ENCODE data around the gene EHMT2.
"Not testable (repeated sequence)": the region's sequence is repeated elsewhere in the genome, so short reads cannot be mapped to it uniquely, and the experiment has no call there.

Gene EHMT2

DNA sequence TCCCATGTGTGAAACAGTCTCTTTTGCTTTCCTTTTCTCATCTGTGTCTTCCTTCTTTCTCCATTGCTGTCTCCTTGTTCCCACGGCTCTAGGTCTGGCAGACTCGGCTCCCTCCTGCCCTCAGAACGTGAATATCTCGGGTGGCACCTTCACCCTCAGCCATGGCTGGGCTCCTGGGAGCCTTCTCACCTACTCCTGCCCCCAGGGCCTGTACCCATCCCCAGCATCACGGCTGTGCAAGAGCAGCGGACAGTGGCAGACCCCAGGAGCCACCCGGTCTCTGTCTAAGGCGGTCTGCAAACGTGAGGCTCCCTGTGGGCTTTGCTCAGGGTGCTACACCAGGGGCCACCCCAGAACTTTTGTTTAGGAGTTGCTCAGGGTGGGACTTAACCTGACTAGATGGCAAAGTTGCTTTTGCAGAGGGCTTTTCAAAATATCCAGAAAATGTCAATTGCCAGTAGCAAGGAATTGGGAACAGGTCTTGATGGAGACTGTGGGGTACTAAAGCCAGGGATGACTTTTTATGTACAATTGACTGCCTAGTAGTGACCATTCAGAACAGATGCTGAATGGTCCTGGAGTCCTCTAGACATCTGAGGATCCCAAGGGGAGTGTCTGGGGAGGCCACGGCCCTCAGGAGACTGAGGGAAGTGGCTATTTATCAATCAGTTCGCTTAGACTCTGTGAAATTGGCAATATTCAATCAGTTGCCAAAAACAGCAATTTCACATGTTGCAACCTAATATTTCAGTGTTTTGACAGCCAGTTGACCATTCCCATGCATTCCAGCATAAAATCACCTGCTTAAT, 30.6 kb upstream of the EHMT2 start:
- no peak for FAIRE-seq
- no peak for TF ChIP-seq POLR2A (IDR thresholded peaks at IDR 0.05; ENCODE audit: low read depth, low read length)
- DNase-seq (ENCODE audit: insufficient read length, low spot score), result no peak

DNA sequence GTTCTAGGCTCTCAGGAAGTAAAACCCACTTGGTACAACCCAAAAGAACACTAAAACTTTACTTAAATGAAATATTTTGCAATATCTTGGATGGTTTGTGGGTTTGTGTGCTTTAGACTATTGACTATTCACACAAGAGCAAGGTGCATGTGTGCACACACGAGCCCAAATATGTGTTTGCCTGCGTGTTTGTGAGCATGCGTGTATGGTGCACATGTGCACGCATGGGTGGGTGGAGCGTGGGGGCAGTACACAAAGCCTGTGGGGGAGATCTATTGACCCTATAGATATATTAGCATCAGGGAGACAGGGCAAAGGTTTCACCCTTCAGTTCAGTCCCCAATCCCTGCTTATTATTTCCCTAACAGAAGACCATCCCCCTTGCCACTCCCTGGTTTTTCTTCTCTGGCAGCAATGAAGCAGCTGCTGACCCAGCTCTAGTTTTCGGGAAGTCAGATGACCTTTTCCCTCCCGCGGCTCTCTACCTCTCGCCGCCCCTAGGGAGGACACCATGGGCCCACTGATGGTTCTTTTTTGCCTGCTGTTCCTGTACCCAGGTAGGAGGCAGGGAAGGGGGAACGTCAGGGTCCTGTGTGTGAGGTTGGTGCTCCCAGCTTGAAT, 29.9 kb upstream of the EHMT2 start, which contains the start of gene C2:
Gene C2, plus strand, starts transcription at position 476 of the 621 bp plus-strand sequence. Its CDS starts 36 bp downstream, at position 512.
- DNase-seq (ENCODE audit: insufficient read length, low spot score) (no peak), FAIRE-seq (no peak)
- no peak for TF ChIP-seq POLR2A (IDR thresholded peaks at IDR 0.05; ENCODE audit: low read depth, low read length)

DNA sequence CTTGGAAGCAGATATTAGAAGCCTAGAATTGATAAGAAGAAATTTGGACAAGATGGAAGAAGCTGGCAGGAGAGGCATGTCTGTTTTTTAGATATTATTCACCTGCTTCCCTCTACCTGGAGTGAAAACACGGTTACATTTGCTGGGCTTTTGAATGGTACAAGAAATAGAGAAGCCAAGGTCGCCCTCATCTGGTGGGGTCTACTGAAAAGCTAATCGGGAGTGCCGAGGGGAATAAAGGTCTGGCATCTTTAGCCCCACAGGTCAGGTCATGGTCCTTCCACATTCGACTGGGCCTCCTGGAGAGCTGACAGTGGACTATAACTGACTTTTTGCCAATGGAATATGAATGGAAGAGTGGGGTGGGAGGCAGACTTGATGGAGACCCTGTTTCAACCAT, 25.4 kb upstream of the EHMT2 start:
- no peak for TF ChIP-seq POLR2A (IDR thresholded peaks at IDR 0.05; ENCODE audit: low read depth, low read length)
- DNase-seq (ENCODE audit: insufficient read length, low spot score), result no peak
- no peak for FAIRE-seq

DNA sequence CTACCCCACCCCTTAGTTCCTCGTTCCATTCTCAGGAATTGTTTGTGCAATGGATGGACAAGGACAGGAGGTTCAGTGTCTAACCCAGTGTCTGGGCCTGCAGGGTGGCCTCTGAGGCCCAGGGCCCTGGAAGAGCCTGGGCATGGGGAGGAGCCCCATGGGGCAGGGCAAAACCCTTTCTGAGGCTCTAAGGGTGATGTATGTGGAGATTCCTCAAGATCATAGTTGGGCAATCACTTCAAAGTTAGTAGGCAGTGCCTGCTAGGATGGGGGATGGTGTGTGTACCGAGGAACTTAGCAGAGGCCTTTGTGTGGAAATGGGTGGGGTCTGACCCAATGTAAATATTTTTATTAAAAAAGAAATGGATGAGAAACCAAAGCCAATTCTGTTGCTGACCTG, 23.3 kb upstream of the EHMT2 start:
- no peak for TF ChIP-seq POLR2A (IDR thresholded peaks at IDR 0.05; ENCODE audit: low read depth, low read length)
- FAIRE-seq (no peak), DNase-seq (ENCODE audit: insufficient read length, low spot score) (no peak)

DNA sequence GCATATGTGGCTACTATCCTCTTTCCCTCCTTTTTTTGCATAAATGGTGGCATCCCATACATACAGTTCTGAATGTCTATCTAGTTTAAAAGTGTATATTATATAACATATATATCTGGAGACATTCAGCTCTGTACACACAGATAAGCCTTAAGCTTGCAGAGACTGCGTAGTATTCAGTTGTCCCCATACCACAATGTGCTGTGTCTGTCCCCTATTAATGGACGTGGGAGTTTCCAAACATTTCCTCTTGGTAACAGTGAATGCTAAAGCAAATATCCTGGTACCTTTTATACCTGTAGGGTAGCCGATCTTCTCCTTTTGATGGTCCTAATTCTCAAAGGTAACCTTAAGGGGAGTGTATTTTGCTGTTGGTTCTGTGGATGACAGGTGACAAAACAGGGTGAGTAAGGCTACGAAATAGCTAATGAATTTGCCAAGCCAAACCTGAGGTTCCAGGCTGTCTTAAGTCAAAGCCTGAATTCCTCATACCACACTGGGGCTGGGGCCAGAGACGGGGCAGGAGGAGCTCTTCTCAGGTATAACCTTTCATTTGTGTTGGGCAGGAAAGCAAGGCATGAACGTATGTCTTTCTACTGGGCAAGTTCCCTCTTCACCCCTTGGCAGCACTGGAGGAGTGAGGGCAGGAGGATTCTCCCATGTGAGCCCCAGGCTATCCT, 22.3 kb upstream of the EHMT2 start:
- DNase-seq (ENCODE audit: insufficient read length, low spot score), result no peak
- FAIRE-seq, result no peak
- TF ChIP-seq POLR2A (IDR thresholded peaks at IDR 0.05; ENCODE audit: low read depth, low read length), result no peak

DNA sequence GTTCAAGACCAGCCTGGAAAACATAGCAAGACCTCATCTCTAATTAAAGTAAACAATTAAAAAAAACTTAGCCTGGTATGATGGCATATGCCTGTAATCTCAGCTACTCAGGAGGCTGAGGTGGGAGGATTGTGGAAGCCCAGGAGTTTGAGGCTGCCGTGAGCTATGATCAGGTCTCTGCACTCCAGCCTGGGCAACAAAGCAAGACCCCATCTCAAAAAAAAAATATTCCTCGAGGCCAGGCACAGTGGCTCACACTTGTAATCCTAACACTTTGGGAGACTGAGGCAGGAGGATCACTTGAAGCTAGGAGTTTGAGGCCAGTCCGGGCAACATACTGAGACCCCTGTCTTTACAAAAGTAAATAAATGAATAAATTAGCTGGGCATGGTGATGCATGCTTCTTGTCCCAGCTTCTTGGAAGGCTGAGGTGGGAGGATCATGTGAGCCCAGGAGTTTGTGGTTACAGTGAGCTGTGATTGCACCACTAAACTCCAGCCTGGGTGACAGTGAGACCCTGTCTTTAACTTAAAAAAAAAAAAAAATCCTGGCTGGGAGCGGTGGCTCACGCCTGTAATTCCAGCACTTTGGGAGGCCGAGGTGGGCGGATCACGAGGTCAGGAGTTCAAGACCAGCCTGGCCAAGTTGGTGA, 20.7 kb upstream of the EHMT2 start:
- FAIRE-seq (no peak), DNase-seq (ENCODE audit: insufficient read length, low spot score) (no peak)
- no peak for TF ChIP-seq POLR2A (IDR thresholded peaks at IDR 0.05; ENCODE audit: low read depth, low read length)

DNA sequence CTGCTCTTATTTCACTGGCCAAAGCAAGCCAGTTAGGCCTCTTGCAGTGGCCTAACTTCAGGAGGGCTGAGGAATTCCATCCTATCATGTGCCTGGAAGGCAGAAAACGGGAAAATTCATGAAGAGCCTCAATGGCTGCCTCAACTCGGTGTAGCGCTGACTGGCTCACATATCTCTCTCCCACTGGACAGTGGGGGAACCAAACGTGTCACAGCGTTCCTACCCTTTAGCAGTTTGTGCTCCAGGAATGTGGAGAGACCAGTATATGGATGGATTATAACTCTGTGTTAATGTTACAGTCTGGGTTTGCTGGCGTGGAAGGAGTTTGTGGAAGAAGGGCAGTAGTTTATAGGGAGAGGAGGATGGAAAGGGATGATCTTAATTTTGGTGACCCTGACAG, 18.3 kb upstream of the EHMT2 start:
- TF ChIP-seq POLR2A (IDR thresholded peaks at IDR 0.05; ENCODE audit: low read depth, low read length), result no peak
- no peak for DNase-seq (ENCODE audit: insufficient read length, low spot score)
- no peak for FAIRE-seq

DNA sequence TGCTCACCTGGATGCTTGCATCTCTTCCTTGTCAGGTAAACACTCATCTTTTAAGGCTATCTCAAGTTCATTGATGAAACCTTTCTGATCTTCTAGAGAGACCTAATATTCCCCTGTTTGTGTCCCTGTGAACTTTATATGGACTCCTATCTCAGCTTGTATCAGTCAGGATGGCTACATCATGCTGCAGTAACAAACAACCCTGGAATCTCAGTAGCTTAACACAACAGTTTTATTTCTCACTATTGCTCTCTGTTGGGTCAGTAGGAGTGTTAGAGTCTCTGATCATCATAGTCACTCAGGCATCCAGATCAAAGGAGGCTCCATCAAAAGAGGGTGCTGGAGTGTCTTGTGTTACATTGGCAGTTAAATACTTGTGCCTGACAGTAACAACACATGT, 17.9 kb upstream of the EHMT2 start:
- TF ChIP-seq POLR2A (IDR thresholded peaks at IDR 0.05; ENCODE audit: low read depth, low read length), result no peak
- DNase-seq (ENCODE audit: insufficient read length, low spot score), result no peak
- no peak for FAIRE-seq

DNA sequence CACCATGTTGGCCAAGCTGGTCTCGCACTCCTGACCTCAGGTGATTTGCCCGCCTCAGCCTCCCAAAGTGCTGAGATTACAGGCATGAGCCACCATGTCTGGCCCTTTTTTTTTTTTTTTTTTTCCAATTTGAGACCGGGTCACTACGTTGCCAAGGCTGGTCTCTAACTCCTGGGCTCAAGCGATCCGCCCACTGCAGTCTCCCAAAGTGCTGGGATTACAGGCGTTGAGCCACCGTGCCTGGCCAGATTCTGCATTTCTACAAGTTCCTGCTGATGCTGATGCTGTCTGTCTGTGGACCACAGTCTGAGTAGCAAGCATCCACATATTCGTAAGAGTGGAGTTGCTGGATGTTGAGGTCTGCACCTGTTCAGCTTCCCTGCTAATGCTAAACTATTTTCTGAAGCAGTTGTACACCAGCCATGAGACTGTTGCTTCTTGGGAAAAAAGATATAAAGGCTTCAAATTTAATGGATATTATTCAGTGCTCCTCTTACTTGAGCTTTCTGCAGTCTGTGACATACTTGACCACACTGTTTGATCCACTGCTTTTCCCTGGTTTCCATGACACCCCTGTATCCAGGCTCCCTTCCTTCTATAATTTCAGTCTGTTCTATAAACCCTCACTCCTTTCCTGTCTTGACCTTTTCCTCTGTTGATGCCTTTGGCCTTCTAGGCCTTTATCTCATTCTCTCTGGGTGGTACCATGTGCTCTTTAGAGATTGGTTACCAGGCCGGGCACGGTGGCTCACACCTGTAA, 14.5 kb upstream of the EHMT2 start:
- no peak for DNase-seq (ENCODE audit: insufficient read length, low spot score)
- FAIRE-seq, result no peak
- no peak for TF ChIP-seq POLR2A (IDR thresholded peaks at IDR 0.05; ENCODE audit: low read depth, low read length)

DNA sequence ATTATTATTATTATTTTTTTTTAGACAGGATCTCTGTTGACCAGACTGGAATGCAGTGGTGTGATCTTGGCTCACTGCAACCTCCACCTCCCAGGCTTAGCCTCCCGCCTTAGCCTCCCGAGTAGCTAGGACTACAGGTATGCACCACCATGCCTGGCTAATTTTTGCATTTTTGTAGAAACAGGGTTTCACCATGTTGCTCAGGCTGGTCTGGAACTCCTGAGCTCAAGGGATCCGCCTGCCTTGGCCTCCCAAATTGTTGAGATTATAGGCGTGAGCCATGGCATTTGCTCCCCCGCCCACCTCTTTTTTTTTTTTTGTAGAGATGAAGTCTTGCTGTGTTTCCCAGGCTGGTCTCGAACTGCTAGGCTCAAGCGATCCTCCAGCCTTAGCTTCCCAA, 11.8 kb upstream of the EHMT2 start:
- FAIRE-seq; DNase-seq (ENCODE audit: insufficient read length, low spot score): not testable (repeated sequence)

DNA sequence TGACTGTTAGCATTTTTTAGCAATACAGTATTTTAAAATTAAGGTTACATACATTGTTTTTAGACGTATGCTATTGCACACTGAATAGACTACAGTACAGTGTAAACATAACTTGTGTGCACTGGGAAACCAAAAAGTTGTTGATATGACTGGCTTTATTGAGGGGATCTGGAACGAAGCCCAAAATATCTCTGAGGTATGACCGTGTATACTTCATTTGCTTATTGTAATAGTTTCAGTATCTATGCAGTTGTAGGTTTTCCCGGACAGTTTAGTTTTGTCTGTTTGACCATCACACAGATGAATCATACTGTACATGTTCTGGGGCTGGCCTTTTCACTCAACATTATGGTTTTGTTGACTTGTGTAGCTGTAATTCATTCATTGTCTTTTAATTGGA, 11.3 kb upstream of the EHMT2 start:
- FAIRE-seq (no peak), DNase-seq (ENCODE audit: insufficient read length, low spot score) (peak; percentile 44)
- no peak for TF ChIP-seq POLR2A (IDR thresholded peaks at IDR 0.05; ENCODE audit: low read depth, low read length)

DNA sequence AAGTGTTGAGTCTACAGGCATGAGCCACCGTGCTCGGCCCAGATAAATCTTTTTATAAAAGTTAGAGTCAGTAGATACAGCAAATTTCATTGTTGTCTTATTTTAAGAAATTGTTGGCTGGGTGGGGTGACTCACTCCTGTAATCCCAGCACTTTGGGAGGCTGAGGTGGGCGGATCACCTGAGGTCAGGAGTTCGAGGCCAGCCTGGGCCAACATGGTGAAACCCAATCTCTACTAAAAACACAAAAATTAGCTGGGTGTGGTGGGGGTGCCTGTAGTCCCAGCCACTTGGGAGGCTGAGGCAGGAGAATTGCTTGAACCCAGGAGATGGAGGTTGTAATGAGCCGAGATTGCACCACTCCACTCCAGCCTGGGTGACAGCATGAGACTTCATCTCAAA, 10.8 kb upstream of the EHMT2 start:
- FAIRE-seq, result not testable (repeated sequence)

DNA sequence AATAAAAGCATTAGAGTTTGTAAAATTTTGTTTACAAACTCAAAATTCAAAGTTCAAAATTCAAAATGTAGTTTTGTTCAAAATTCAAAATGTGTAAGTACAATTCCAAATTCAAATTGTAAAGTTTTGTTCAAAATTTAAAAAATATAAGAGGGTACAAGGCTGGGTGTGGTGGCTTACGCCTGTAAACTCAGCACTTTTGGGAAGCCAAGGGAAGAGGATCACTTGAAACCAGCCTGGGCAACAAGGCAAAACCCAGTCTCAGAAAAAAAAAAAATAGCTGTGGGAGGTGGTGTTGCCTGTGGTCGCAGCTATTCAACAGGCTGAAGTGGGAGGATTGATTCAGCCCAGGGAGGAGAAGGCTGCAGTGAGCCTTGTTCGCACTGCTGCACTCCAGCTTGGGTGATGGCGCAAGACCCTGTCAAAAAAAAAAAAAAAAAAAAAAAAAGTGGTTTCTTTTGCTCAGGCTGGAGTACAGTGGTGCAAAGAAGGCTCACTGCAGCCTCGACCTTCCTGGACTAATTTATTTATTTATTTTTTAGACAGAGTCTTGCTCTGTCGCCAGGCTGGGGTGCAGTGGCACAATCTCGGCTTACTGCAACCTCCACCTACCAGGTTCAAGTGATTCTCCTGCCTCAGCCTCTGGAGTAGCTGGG, 9.8 kb upstream of the EHMT2 start:
- DNase-seq (ENCODE audit: insufficient read length, low spot score) (no peak), FAIRE-seq (no peak)
- no peak for TF ChIP-seq POLR2A (IDR thresholded peaks at IDR 0.05; ENCODE audit: low read depth, low read length)

More for the DNA sequence above, 10.8 kb upstream of the EHMT2 start:
- not testable (repeated sequence) for DNase-seq (ENCODE audit: insufficient read length, low spot score)

DNA sequence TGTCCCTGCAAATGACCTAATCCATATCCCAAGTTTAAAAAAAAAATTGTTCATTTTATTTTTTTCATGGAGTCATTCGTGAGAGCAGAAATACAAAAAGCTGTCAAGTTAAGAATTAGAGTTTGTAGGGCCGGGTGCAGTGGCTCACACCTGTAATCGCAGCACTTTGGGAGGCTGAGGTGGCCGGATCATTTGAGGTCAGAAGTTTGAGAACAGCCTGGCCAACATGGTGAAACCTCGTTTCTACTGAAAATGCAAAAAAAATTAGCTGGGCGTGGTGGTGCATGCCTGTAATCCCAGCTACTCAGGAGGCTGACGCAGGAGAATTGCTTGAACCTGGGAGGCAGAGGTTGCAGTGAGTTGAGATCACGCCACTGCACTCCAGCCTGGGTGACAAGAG, 9.2 kb upstream of the EHMT2 start:
- DNase-seq (ENCODE audit: insufficient read length, low spot score); FAIRE-seq: not testable (repeated sequence)
